Astrocyte (in vitro differentiated cells and primary cell): Measurements from ENCODE around the gene PPL. TPM values are rescaled to one million over a fixed set of nuclear protein-coding genes. Genes with fewer than 3 reads are reported as not detected.

Experiments used
- DNase-seq: peaks from one replicate; pipeline ENCODE4 v3.0.0-alpha.2; 2010; ENCODE audit warnings: low read depth
- FAIRE-seq: peaks from 2 replicates; lab custom pipeline; 2011; peaks lifted over from hg19 to GRCh38; lab: Jason Lieb, UNC
- H2AFZ ChIP-seq: 2 replicates; pipeline ENCODE4 v1.6.0; 2012; ENCODE audit warnings: low read depth, low read length, inconsistent platforms
- H3K27ac ChIP-seq: 2 replicates; pipeline ENCODE4 v1.5.1; 2011; ENCODE audit warnings: low read depth, low read length, inconsistent platforms
- H3K27me3 ChIP-seq: 2 replicates; pipeline ENCODE4 v1.6.0; 2011; ENCODE audit warnings: low read length, inconsistent platforms; ENCODE audit not compliant: insufficient read depth
- H3K36me3 ChIP-seq: 2 replicates; pipeline ENCODE4 v1.5.1; 2011; ENCODE audit warnings: low read length, inconsistent platforms; ENCODE audit not compliant: insufficient read depth
- H3K4me1 ChIP-seq: 2 replicates; pipeline ENCODE4 v1.5.1; 2011; ENCODE audit warnings: low read length, inconsistent platforms; ENCODE audit not compliant: insufficient read depth
- H3K4me2 ChIP-seq: 2 replicates; pipeline ENCODE4 v1.6.0; 2012; ENCODE audit warnings: low read length, inconsistent platforms
- H3K4me3 ChIP-seq: 2 replicates; pipeline ENCODE4 v1.5.1; 2011; ENCODE audit warnings: low read depth, mild to moderate bottlenecking, low read length, inconsistent platforms; ENCODE audit not compliant: insufficient read depth
- H3K79me2 ChIP-seq: 2 replicates; pipeline ENCODE4 v1.6.0; 2012; ENCODE audit warnings: mild to moderate bottlenecking, low read length, inconsistent platforms; ENCODE audit not compliant: insufficient read depth
- H3K9ac ChIP-seq: 2 replicates; pipeline ENCODE4 v1.6.0; 2012; ENCODE audit warnings: mild to moderate bottlenecking, low read length, inconsistent platforms
- H3K9me3 ChIP-seq: 2 replicates; pipeline ENCODE4 v1.5.1; 2012; ENCODE audit warnings: low read depth, mild to moderate bottlenecking, low read length, inconsistent platforms; ENCODE audit not compliant: insufficient read depth
- H4K20me1 ChIP-seq: 2 replicates; pipeline ENCODE4 v1.6.0; 2012; ENCODE audit warnings: low read length, inconsistent platforms; ENCODE audit not compliant: insufficient read depth
- H3K27ac Mint-ChIP-seq: one replicate; pipeline ENCODE4 v1.8.0; 2021; ENCODE audit warnings: mild to moderate bottlenecking, mixed read lengths; ENCODE audit not compliant: unreplicated experiment
- H3K27me3 Mint-ChIP-seq: one replicate; pipeline ENCODE4 v1.8.0; 2021; ENCODE audit warnings: low read depth, mixed read lengths; ENCODE audit not compliant: unreplicated experiment
- H3K36me3 Mint-ChIP-seq: one replicate; pipeline ENCODE4 v1.8.0; 2021; ENCODE audit warnings: low read depth, mixed read lengths; ENCODE audit not compliant: unreplicated experiment
- H3K4me1 Mint-ChIP-seq: one replicate; pipeline ENCODE4 v1.8.0; 2021; ENCODE audit warnings: low read depth, mixed read lengths; ENCODE audit not compliant: unreplicated experiment
- H3K4me3 Mint-ChIP-seq: one replicate; pipeline ENCODE4 v1.8.0; 2021; ENCODE audit warnings: mild to moderate bottlenecking, moderate library complexity, mixed read lengths; ENCODE audit not compliant: unreplicated experiment
- H3K9me3 Mint-ChIP-seq: one replicate; pipeline ENCODE4 v1.8.0; 2021; ENCODE audit warnings: mild to moderate bottlenecking, mixed read lengths; ENCODE audit not compliant: unreplicated experiment
- EZH2 ChIP-seq: IDR thresholded peaks from 2 replicates; pipeline ENCODE4 v1.6.1; 2012; ENCODE audit warnings: mild to moderate bottlenecking, low read length, inconsistent platforms; ENCODE audit not compliant: insufficient read depth
- total RNA-seq: library from RNA; stranded (reverse); gene quantifications from 2 replicates; pipeline ENCODE4 v1.2.1, GENCODE V29; 2021
- TF ChIP-seq, protein P1 (sequence below): IDR thresholded peaks from 2 replicates; pipeline ENCODE4 v1.5.1; 2011; ENCODE audit warnings: low read depth, mild to moderate bottlenecking, inconsistent platforms, low read length, moderate library complexity; ENCODE audit not compliant: insufficient read depth

The PPL gene
- total RNA-seq, 1 donor from 2014 or later, result 12.3 TPM

DNA sequence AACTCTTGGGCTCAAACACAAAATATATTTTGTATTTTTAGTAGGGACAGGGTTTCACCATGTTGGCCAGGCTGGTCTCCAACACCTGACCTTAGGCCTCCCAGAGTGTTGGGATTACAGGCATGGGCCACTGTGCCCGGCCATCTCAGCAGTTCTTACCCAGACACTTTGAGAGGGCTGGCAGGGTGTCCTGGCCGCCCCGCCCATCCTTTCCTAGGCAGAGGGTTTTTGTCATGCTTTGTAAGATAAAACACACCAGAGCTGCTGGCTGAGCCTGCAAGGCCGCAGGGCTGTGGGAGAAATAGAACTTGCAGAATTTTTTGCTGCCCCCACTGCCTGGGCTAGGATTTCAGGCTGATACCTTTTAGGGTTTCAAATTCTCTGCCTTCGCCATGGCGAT, 8.7 kb downstream of the PPL start:
- Histone ChIP-seq H3K27me3 (peaks cover 17% of the 10 kb centered on the region), H3K9me3 (peaks cover 9% of the 10 kb centered on the region), H3K79me2 (no peaks in the 10 kb centered on the region), H3K4me2 (no peak overlapping the region), H3K9ac (no peak overlapping the region), H2AFZ (no peak overlapping the region), H3K36me3 (no peaks in the 10 kb centered on the region), H3K4me3 (no peak overlapping the region), H3K27ac (no peak overlapping the region), H4K20me1 (no peaks in the 10 kb centered on the region), H3K4me1 (no peaks in the 10 kb centered on the region)
- TF ChIP-seq, protein P1, sequence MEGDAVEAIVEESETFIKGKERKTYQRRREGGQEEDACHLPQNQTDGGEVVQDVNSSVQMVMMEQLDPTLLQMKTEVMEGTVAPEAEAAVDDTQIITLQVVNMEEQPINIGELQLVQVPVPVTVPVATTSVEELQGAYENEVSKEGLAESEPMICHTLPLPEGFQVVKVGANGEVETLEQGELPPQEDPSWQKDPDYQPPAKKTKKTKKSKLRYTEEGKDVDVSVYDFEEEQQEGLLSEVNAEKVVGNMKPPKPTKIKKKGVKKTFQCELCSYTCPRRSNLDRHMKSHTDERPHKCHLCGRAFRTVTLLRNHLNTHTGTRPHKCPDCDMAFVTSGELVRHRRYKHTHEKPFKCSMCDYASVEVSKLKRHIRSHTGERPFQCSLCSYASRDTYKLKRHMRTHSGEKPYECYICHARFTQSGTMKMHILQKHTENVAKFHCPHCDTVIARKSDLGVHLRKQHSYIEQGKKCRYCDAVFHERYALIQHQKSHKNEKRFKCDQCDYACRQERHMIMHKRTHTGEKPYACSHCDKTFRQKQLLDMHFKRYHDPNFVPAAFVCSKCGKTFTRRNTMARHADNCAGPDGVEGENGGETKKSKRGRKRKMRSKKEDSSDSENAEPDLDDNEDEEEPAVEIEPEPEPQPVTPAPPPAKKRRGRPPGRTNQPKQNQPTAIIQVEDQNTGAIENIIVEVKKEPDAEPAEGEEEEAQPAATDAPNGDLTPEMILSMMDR, result no peak
- no peak for TF ChIP-seq EZH2
- DNase-seq, result no peak
- Mint-ChIP-seq H3K4me1 (peaks cover 2% of the 10 kb centered on the region), H3K27me3 (peaks cover 2% of the 10 kb centered on the region), H3K4me3 (no peak overlapping the region), H3K27ac (no peak overlapping the region), H3K36me3 (peaks cover 6% of the 10 kb centered on the region), H3K9me3 (peaks cover 10% of the 10 kb centered on the region)
- no peak for FAIRE-seq

DNA sequence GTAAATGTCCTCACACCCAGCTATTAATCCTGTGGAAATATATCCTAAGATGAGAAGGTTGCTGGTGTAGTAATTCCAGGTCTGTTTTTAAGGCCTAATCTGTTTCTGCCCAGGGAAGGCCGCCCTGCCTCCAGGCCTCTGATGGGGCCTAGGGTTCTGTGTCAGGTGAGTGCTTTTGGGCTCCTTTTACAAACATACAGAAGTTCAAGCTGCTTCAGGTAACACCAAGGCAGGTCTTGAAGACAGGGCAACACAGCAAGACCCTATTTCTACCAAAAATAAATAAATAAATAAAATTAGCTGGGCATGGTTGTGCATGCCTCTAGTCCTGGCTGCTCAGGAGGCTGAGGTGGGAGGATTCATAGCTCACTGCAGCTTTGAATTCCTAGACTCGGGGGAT, 9.3 kb downstream of the PPL start:
- Mint-ChIP-seq H3K4me1 (peaks cover 3% of the 10 kb centered on the region), H3K27ac (no peak overlapping the region), H3K36me3 (peaks cover 6% of the 10 kb centered on the region), H3K27me3 (peaks cover 2% of the 10 kb centered on the region), H3K4me3 (no peak overlapping the region), H3K9me3 (peaks cover 10% of the 10 kb centered on the region)
- no peak overlapping the region for H3K4me3 ChIP-seq
- FAIRE-seq, result no peak
- no peaks in the 10 kb centered on the region for H3K36me3 ChIP-seq
- H3K9ac ChIP-seq, result no peak overlapping the region
- H3K27me3 ChIP-seq, result peaks cover 17% of the 10 kb centered on the region
- H4K20me1 ChIP-seq, result no peaks in the 10 kb centered on the region
- no peak overlapping the region for H2AFZ ChIP-seq
- H3K9me3 ChIP-seq, result peaks cover 9% of the 10 kb centered on the region
- H3K79me2 ChIP-seq, result no peaks in the 10 kb centered on the region
- TF ChIP-seq, protein P1, result no peak
- no peak for TF ChIP-seq EZH2
- H3K27ac ChIP-seq, result no peak overlapping the region
- no peak overlapping the region for H3K4me2 ChIP-seq
- H3K4me1 ChIP-seq, result no peaks in the 10 kb centered on the region
- no peak for DNase-seq

DNA sequence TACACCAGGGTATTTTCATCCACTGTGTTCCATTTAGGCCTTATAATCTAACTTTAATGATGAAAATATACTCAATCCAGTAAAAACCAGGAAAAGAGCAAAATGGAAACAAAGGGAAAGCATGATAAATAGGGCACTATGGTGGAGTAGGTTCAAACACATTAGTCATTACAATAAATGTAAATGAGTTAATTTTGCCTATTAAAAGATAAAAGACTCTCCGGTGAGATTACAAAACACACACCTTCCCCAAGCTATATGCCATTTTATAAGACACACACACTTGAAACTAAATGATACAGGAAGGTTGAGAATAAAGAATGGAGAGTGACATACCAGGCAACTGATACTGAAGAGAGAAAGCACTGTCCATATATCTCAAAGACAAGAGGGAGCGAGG, 10.0 kb downstream of the PPL start:
- no peak for TF ChIP-seq EZH2
- TF ChIP-seq, protein P1, result no peak
- no peak overlapping the region for H3K4me3 Mint-ChIP-seq

More for the DNA sequence above, 10.0 kb downstream of the PPL start:
- no peak for FAIRE-seq
- peaks cover 5% of the 10 kb centered on the region for H3K4me1 Mint-ChIP-seq
- Histone ChIP-seq H3K79me2 (no peaks in the 10 kb centered on the region), H3K9ac (no peak overlapping the region), H3K9me3 (peaks cover 9% of the 10 kb centered on the region), H3K4me2 (no peak overlapping the region), H3K27me3 (peaks cover 17% of the 10 kb centered on the region), H2AFZ (no peak overlapping the region), H4K20me1 (no peaks in the 10 kb centered on the region), H3K4me1 (no peaks in the 10 kb centered on the region), H3K4me3 (no peak overlapping the region), H3K27ac (no peak overlapping the region), H3K36me3 (no peaks in the 10 kb centered on the region)
- H3K27ac Mint-ChIP-seq, result no peak overlapping the region
- peaks cover 2% of the 10 kb centered on the region for H3K27me3 Mint-ChIP-seq
- peaks cover 6% of the 10 kb centered on the region for H3K36me3 Mint-ChIP-seq
- peaks cover 10% of the 10 kb centered on the region for H3K9me3 Mint-ChIP-seq
- DNase-seq, result no peak
